GM23248 (cell line): ENCODE results near the gene OLFML3. TPM values are rescaled to one million over a fixed set of nuclear protein-coding genes. Genes with fewer than 3 reads are reported as not detected.

ENCODE experiments used
- DNase-seq: peaks from one replicate; pipeline ENCODE4 v3.0.0-alpha.2; 2015
- H2AFZ ChIP-seq: fragments of 200-600 bp; sonication (generic); 2 replicates; pipeline ENCODE4 v1.6.1; 2016; ENCODE audit warnings: antibody characterized with exemption
- H3F3A ChIP-seq: fragments of 200-600 bp; sonication (generic); 2 replicates; pipeline ENCODE4 v1.6.1; 2016; ENCODE audit warnings: mild to moderate bottlenecking, antibody characterized with exemption, mixed run types; ENCODE audit not compliant: insufficient read depth
- H3K27ac ChIP-seq: fragments of 200-600 bp; sonication (generic); 2 replicates; pipeline ENCODE4 v1.5.1; 2016; ENCODE audit warnings: mild to moderate bottlenecking
- H3K27me3 ChIP-seq: fragments of 200-600 bp; sonication (generic); replicated peaks from 2 replicates; pipeline ENCODE4 v1.6.1; 2016; ENCODE audit warnings: mild to moderate bottlenecking; ENCODE audit not compliant: insufficient read depth
- H3K36me3 ChIP-seq: fragments of 200-600 bp; sonication (generic); 2 replicates; pipeline ENCODE4 v1.6.1; 2016; ENCODE audit warnings: low read depth, mild to moderate bottlenecking
- H3K4me1 ChIP-seq: fragments of 200-600 bp; sonication (generic); 2 replicates; pipeline ENCODE4 v1.6.1; 2016; ENCODE audit warnings: mild to moderate bottlenecking; ENCODE audit not compliant: insufficient read depth
- H3K4me2 ChIP-seq: fragments of 200-600 bp; sonication (generic); one replicate; pipeline ENCODE4 v1.6.1; 2016; ENCODE audit warnings: mild to moderate bottlenecking; ENCODE audit not compliant: unreplicated experiment
- H3K4me3 ChIP-seq: fragments of 200-600 bp; sonication (generic); 2 replicates; pipeline ENCODE4 v1.5.1; 2016; ENCODE audit warnings: mild to moderate bottlenecking
- H3K79me2 ChIP-seq: fragments of 200-600 bp; sonication (generic); 2 replicates; pipeline ENCODE4 v1.6.1; 2016; ENCODE audit warnings: mild to moderate bottlenecking; ENCODE audit not compliant: insufficient read depth
- H3K9ac ChIP-seq: fragments of 200-600 bp; sonication (generic); 2 replicates; pipeline ENCODE4 v1.6.1; 2016; ENCODE audit warnings: mild to moderate bottlenecking
- H3K9me2 ChIP-seq: fragments of 200-600 bp; sonication (generic); 2 replicates; pipeline ENCODE4 v1.6.1; 2016; ENCODE audit warnings: mixed run types, mild to moderate bottlenecking, moderate library complexity; ENCODE audit not compliant: insufficient read depth
- H3K9me3 ChIP-seq: fragments of 200-600 bp; sonication (generic); one replicate; pipeline ENCODE4 v1.6.1; 2017; ENCODE audit warnings: low read depth
- H4K20me1 ChIP-seq: fragments of 200-600 bp; sonication (generic); 2 replicates; pipeline ENCODE4 v1.6.0; 2016; ENCODE audit not compliant: insufficient read depth
- EZH2 ChIP-seq: fragments of 200-600 bp; sonication (generic); IDR thresholded peaks from 2 replicates; pipeline ENCODE4 v1.6.1; 2018; ENCODE audit warnings: antibody characterized with exemption, mild to moderate bottlenecking; ENCODE audit not compliant: insufficient read depth, poor library complexity, severe bottlenecking
- EZH2phosphoT487 ChIP-seq: fragments of 200-600 bp; sonication (generic); IDR thresholded peaks from 2 replicates; pipeline ENCODE4 v1.6.1; 2018; ENCODE audit warnings: antibody characterized with exemption, moderate library complexity, mild to moderate bottlenecking, low read depth; ENCODE audit not compliant: insufficient read depth
- WGBS, 2 experiments: methylation state at CpG; one replicate each; pipeline ENCODE4 v1.1.6; 2015 to 2017; ENCODE audit warnings: low lambda C conversion rate in 2 of 2, low coverage in 1 of 2; ENCODE audit errors: missing lambda C conversion rate in 2 of 2; 5-methylcytosine and 5-hydroxymethylcytosine counted together
- in situ Hi-C: fragments of 300-500 bp; cut with MboI; formaldehyde crosslinking; loops from 2 replicates; pipeline ENCODE4 v1.15.0; 2020
- polyA plus RNA-seq: library from polyadenylated mRNA; unstranded; fragments of >200 nt; fragmentation: Nextera tagmentation; extraction: Ambion mirVana; gene quantifications from 2 replicates; pipeline ENCODE4 v1.2.1, GENCODE V29; 2016
- total RNA-seq: library from RNA; depleted of rRNA; stranded (reverse); fragments of >200 nt; shearing (Covaris generic); gene quantifications from 2 replicates; pipeline ENCODE4 v1.2.3, GENCODE V29; 2014

OLFML3 gene
- total and polyA plus RNA-seq, 2 experiments from 2014 or later: 141 to 168 TPM

DNA sequence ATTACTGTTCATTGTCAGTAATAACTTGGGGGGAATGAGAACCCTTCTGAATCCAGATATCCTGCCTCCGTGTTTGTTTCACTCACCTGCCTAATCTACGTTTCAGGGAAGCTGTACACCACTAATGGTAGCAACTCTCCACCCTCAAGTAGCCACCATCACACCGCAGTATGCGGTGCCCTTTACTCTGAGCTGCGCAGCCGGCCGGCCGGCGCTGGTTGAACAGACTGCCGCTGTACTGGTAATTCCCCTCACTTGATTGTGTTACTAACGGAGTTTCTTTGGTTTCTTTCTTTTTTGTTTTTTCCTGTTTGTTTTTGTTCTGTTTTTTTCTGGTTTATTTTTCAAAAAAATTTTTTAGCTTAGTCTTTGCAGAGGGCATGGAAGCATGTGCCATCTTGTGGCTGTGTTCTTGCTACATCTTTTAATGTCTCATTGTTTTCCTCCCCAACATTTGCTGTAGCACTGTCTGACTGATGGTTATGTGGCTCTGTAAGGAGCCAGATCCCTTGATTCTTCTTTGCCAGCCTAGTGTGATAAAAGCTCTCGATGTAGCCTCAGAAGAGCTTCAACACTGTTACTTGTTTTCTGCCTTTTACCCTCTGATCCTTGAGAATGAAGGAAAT lies 15.9 kb upstream of the OLFML3 start:
- H3K27me3 ChIP-seq: no peaks in the 10 kb centered on the region
- DNase-seq: peak; percentile 24
- no peak overlapping the region for H3K9ac ChIP-seq
- no peaks in the 10 kb centered on the region for H3F3A ChIP-seq
- TF ChIP-seq EZH2 (no peak), EZH2phosphoT487 (no peak)
- no peaks in the 10 kb centered on the region for H3K9me3 ChIP-seq
- H3K79me2 ChIP-seq: peaks cover 3% of the 10 kb centered on the region; the same call in 1 of the 2 replicates
- peaks cover 5% of the 10 kb centered on the region; the same call in 1 of the 2 replicates for H3K4me1 ChIP-seq
- in situ Hi-C loops: no loop called here
- no peak overlapping the region for H3K27ac ChIP-seq
- H3K4me2 ChIP-seq: no peak overlapping the region
- peaks cover 42% of the 10 kb centered on the region for H3K36me3 ChIP-seq
- H3K9me2 ChIP-seq: no peaks in the 10 kb centered on the region
- H4K20me1 ChIP-seq: no peaks in the 10 kb centered on the region
- no peak overlapping the region for H2AFZ ChIP-seq
- WGBS, 2 experiments: 96 to 98% methylated on average over 12 of the region's 12 CpGs
- no peak overlapping the region for H3K4me3 ChIP-seq

DNA sequence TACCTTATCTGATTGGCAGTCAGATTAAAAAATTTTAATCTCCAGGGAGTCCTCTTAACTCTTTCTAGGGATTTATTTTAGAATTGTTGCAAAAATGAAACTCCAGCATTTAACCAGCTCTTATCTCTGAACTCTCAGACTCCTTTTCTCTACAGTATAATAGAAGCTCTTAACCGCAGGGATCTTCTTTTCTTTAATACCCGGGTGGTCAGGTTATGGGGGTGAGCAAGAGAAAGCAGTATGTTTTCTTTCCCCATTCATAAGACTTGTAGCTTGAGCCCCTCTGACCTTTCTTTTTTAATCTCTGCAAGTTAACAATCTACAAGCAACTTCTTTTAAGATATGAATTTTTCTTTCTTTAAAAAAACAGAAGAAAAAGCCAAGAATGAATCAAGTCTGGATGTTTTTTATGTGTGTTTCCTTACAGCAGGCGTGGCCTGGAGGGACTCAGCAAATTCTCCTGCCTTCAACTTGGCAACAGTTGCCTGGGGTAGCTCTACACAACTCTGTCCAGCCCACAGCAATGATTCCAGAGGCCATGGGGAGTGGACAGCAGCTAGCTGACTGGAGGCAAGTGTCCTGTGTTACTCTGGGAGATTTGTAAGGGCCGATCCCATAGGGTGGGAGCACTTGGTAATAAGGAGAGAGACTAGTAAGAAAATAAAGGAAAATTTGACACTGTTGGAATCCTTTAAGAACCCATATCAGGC lies 13.4 kb upstream of the OLFML3 start:
- no peaks in the 10 kb centered on the region for H3K9me2 ChIP-seq
- TF ChIP-seq EZH2phosphoT487: no peak
- TF ChIP-seq EZH2: no peak
- peaks cover 50% of the 10 kb centered on the region for H3K36me3 ChIP-seq
- WGBS, 2 experiments: 78 to 82% methylated on average over 4 of the region's 4 CpGs
- no peak overlapping the region for H3K4me2 ChIP-seq
- no peaks in the 10 kb centered on the region for H3F3A ChIP-seq
- no peak overlapping the region for H3K9ac ChIP-seq
- no peaks in the 10 kb centered on the region for H3K9me3 ChIP-seq
- H3K79me2 ChIP-seq: peaks cover 3% of the 10 kb centered on the region; the same call in 1 of the 2 replicates
- H3K4me1 ChIP-seq: no peaks in the 10 kb centered on the region
- DNase-seq: peak; percentile 42
- H3K27ac ChIP-seq: no peak overlapping the region
- H3K27me3 ChIP-seq: no peaks in the 10 kb centered on the region
- H4K20me1 ChIP-seq: no peaks in the 10 kb centered on the region
- H2AFZ ChIP-seq: no peak overlapping the region
- in situ Hi-C loops: no loop called here
- H3K4me3 ChIP-seq: no peak overlapping the region

DNA sequence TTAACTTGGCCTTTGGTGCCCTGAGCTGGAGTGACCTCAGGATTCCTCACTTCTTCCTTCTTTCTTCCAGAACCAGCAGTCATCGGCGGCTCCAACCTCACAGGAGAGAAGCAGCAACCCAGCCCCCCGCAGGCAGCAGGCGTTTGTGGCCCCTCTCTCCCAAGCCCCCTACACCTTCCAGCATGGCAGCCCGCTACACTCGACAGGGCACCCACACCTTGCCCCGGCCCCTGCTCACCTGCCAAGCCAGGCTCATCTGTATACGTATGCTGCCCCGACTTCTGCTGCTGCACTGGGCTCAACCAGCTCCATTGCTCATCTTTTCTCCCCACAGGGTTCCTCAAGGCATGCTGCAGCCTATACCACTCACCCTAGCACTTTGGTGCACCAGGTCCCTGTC lies 6.3 kb upstream of the OLFML3 start:
- Histone ChIP-seq H3K4me3 (no peak overlapping the region), H3K27ac (no peak overlapping the region), H3K36me3 (peaks cover 24% of the 10 kb centered on the region), H3K4me1 (peaks cover 32% of the 10 kb centered on the region), H2AFZ (no peak overlapping the region), H3K79me2 (no peaks in the 10 kb centered on the region), H3K4me2 (no peak overlapping the region), H4K20me1 (no peaks in the 10 kb centered on the region), H3K27me3 (no peaks in the 10 kb centered on the region), H3K9me2 (no peaks in the 10 kb centered on the region), H3K9me3 (no peaks in the 10 kb centered on the region), H3K9ac (no peak overlapping the region), H3F3A (peaks cover 32% of the 10 kb centered on the region)
- in situ Hi-C loops: no loop called here
- DNase-seq: no peak
- WGBS, 2 experiments: 90 to 91% methylated on average over 9 of the region's 9 CpGs
- TF ChIP-seq EZH2 (no peak), EZH2phosphoT487 (no peak)

DNA sequence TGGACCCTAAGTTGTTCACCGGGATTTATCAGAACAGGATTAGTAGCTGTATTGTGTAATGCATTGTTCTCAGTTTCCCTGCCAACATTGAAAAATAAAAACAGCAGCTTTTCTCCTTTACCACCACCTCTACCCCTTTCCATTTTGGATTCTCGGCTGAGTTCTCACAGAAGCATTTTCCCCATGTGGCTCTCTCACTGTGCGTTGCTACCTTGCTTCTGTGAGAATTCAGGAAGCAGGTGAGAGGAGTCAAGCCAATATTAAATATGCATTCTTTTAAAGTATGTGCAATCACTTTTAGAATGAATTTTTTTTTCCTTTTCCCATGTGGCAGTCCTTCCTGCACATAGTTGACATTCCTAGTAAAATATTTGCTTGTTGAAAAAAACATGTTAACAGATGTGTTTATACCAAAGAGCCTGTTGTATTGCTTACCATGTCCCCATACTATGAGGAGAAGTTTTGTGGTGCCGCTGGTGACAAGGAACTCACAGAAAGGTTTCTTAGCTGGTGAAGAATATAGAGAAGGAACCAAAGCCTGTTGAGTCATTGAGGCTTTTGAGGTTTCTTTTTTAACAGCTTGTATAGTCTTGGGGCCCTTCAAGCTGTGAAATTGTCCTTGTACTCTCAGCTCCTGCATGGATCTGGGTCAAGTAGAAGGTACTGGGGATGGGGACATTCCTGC lies 3.9 kb upstream of the OLFML3 start:
- TF ChIP-seq EZH2phosphoT487 (no peak), EZH2 (no peak)
- Histone ChIP-seq H3K4me2 (peak overlapping the region; percentile 23), H3K79me2 (peaks cover 6% of the 10 kb centered on the region), H3K27ac (peak overlapping the region; percentile 18), H3K9me3 (no peaks in the 10 kb centered on the region), H3K27me3 (no peaks in the 10 kb centered on the region), H4K20me1 (no peaks in the 10 kb centered on the region), H3K36me3 (peaks cover 10% of the 10 kb centered on the region), H3K4me3 (no peak overlapping the region), H2AFZ (no peak overlapping the region), H3K9me2 (no peaks in the 10 kb centered on the region), H3F3A (peaks cover 49% of the 10 kb centered on the region), H3K9ac (no peak overlapping the region), H3K4me1 (peaks cover 49% of the 10 kb centered on the region)
- peak; percentile 64 for DNase-seq
- in situ Hi-C loops: loop anchor here (25.0 kb wide), 1 partner anchor 312 kb away; no protein-coding TSS in a partner anchor
- 60 to 63% methylated on average over 4 of the region's 4 CpGs for WGBS, 2 experiments
